Fibroblast of lung (primary cell): ENCODE data around the gene MT1B.

ENCODE experiments used
- EZH2 ChIP-seq: IDR thresholded peaks from 2 replicates; pipeline ENCODE4 v1.5.1; 2012; ENCODE audit warnings: low read length, control low read depth, mild to moderate bottlenecking; ENCODE audit errors: missing control alignments
- TF ChIP-seq, protein P1 (sequence below), 2 donors: IDR thresholded peaks in 1 of 2; conservative IDR thresholded peaks in 1 of 2; 1 replicate in 1 of 2; 2 replicates in 1 of 2; pipeline ENCODE4 v1.5.1; 2011 to 2012; ENCODE audit warnings: low read length in 2 of 2, control low read depth in 1 of 2, inconsistent platforms in 1 of 2, low read depth in 1 of 2, mild to moderate bottlenecking in 1 of 2

DNA sequence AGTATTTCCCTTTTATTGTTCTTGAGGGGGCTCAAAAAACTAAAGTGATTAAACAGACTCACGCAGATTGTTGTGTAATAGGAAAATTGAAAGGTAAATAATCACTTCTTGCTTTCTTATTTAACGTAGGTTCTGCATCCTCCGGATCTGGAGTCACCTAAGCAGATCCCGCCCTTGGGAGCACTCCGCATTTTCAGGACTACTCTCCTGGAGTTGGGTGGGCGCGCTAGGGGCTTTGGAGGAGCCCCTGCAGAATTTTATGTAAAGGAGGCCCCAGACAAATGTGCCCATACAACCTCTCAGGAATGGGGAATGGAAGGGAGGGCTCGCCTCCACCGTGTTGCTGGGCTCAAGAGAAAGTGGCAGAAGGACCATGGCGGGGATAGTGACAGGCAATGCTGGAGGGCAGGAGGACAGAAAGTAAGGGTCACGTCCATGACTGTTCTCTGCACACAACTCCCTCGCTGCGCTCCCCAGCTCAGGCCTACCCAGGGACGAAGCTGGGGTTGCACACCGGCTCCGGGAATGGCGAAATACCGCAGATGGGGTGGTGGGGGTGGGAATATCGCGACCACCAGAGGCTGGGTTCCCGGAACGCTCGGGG lies 35.0 kb upstream of the MT1B start:
- TF ChIP-seq, protein P1, sequence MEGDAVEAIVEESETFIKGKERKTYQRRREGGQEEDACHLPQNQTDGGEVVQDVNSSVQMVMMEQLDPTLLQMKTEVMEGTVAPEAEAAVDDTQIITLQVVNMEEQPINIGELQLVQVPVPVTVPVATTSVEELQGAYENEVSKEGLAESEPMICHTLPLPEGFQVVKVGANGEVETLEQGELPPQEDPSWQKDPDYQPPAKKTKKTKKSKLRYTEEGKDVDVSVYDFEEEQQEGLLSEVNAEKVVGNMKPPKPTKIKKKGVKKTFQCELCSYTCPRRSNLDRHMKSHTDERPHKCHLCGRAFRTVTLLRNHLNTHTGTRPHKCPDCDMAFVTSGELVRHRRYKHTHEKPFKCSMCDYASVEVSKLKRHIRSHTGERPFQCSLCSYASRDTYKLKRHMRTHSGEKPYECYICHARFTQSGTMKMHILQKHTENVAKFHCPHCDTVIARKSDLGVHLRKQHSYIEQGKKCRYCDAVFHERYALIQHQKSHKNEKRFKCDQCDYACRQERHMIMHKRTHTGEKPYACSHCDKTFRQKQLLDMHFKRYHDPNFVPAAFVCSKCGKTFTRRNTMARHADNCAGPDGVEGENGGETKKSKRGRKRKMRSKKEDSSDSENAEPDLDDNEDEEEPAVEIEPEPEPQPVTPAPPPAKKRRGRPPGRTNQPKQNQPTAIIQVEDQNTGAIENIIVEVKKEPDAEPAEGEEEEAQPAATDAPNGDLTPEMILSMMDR (conservative IDR thresholded peaks at IDR 0.05 in 1 of 2, IDR thresholded peaks at IDR 0.05 in 1 of 2; ENCODE audit: low read depth in 1 of 2, low read length in 2 of 2): no peak
- no peak for TF ChIP-seq EZH2
